Activated CD4-positive, alpha-beta T cell treated with anti-CD3 and anti-CD28 coated beads, Interleukin-2, amount 50 U/mL, for 24 hours (primary cell): ENCODE measurements around the gene BLM.
"Not testable (repeated sequence)": the region's sequence is repeated elsewhere in the genome, so short reads cannot be mapped to it uniquely, and the experiment has no call there.

ENCODE experiments used
- DNase-seq, 2 donors: peaks; one replicate each; pipeline ENCODE4 v3.0.0-alpha.2; 2020; ENCODE audit warnings: low read depth in 1 of 2, low spot score in 1 of 2

BLM gene

GRCh38 chr15:90716976-90717821 is at the start of gene BLM:
BLM (plus strand) TSS chr15:90717346; CDS start chr15:90747393, 30,047 bp downstream.
- peak; percentile 83 to 93 for DNase-seq

- DNase-seq: not testable (repeated sequence)
These were observed 49.3 kb upstream of the BLM start for GRCh38 chr15:90667755-90668345.

- DNase-seq: not testable (repeated sequence)
These were observed 46.5 kb upstream of the BLM start for GRCh38 chr15:90670631-90671030.

- DNase-seq: no peak
These were observed 45.9 kb upstream of the BLM start for GRCh38 chr15:90671216-90671615.

- not testable (repeated sequence) for DNase-seq
These were observed 43.8 kb upstream of the BLM start for GRCh38 chr15:90673357-90673756.

- DNase-seq: no peak
These were observed 42.7 kb upstream of the BLM start for GRCh38 chr15:90674476-90674875.

- no peak for DNase-seq
These were observed 41.7 kb upstream of the BLM start for GRCh38 chr15:90675464-90675863.

GRCh38 chr15:90677807-90678790 is 39.0 kb upstream of the BLM start:
- DNase-seq: no peak

- no peak for DNase-seq
These were observed 37.2 kb upstream of the BLM start for GRCh38 chr15:90679959-90680358.

GRCh38 chr15:90680371-90680935 is 36.7 kb upstream of the BLM start:
- no peak for DNase-seq

GRCh38 chr15:90681056-90681455 is 36.1 kb upstream of the BLM start:
- no peak for DNase-seq

GRCh38 chr15:90681480-90681879 is 35.7 kb upstream of the BLM start:
- DNase-seq: no peak

GRCh38 chr15:90683371-90683770 is 33.8 kb upstream of the BLM start:
- no peak for DNase-seq

- no peak for DNase-seq
These were observed 33.3 kb upstream of the BLM start for GRCh38 chr15:90683876-90684275.

- DNase-seq: no peak
These were observed 32.9 kb upstream of the BLM start for GRCh38 chr15:90684281-90684680.

GRCh38 chr15:90685591-90686434 is 31.3 kb upstream of the BLM start:
- DNase-seq: no peak

GRCh38 chr15:90686435-90687218 is 30.5 kb upstream of the BLM start:
- peak in 1 of 2 donors; percentile 19 for DNase-seq

- DNase-seq: not testable (repeated sequence)
These were observed 27.7 kb upstream of the BLM start for GRCh38 chr15:90689326-90689961.

- DNase-seq: no peak
These were observed 26.6 kb upstream of the BLM start for GRCh38 chr15:90690585-90690984.
